NCI-H748 treated with DMSO at 0.1 percent for 48 hours (cell line): ENCODE measurements around the gene NLRP4.
"Not testable (repeated sequence)": the region's sequence is repeated elsewhere in the genome, so short reads cannot be mapped to it uniquely, and the experiment has no call there.

Experiments
- DNase-seq: peaks from one replicate; lab custom pipeline; 2025; lab: John Stamatoyannopoulos, UW

NLRP4 gene

DNA sequence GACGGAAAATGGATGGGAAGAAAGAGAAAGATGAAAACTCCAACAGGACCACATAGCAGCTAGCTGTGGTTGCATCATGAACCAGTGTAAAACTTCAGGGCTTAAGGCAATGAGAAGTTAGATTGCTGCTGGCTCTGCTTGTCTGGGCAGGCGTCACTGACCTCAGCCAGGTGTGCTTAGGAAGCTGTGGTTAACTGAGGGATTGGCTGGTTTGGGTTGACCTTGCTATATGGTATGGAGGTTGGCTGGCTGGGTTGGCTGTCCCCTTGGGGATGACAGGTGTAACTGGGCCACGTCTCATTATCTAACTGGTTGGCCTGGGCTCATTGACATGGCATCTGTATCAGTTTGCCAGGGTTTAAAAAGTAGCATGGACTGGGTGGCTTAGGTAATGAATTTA lies 40.9 kb downstream of the NLRP4 start:
- DNase-seq, result no peak

GRCh38 chr19:55882626-55883025 lies 46.3 kb downstream of the NLRP4 start:
- no peak for DNase-seq

DNA sequence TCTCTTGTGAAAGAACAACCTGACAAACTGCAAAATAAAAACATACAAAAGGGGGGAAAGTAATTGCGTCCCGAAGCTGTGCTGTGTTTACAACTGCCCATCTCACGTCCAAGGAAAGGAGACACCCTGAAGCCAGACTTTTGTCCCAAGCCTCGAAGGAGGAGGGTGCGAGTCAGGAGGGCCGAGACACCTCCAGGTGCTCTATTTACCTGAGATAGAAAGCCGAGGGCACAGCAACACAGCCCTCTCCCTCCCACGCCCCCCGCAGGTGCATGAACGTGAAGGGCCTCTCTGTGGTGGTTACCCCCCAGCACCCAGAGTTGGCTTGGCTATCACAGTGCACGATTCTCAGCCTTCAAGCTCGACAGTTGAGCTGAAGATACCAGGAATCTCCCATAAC lies 62.6 kb downstream of the NLRP4 start:
- no peak for DNase-seq

GRCh38 chr19:55901369-55902079 lies 65.2 kb downstream of the NLRP4 start:
- no peak for DNase-seq

GRCh38 chr19:55902080-55902751 lies 65.9 kb downstream of the NLRP4 start:
- no peak for DNase-seq

GRCh38 chr19:55907286-55907685 lies 70.9 kb downstream of the NLRP4 start:
- no peak for DNase-seq

DNA sequence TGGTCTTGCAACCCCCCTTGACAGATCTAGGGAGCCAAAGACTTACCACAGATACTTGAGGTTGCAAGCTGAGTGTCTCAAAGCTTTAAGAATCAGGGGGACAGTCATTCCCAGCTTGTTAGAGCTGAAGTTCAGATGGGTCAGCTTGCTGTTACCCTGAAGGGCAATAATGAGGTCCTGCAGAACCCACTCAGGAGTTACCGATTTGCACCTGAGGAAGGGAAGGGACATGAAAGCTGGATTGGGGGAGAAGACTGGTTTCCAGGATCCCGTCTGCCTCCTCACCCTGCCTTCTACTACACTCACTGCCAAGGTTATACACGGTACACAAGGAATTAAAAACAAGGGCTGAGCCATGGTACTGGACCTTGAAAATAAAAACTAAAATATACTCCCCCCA lies 71.4 kb downstream of the NLRP4 start:
- no peak for DNase-seq

GRCh38 chr19:55909801-55910200 lies 73.5 kb downstream of the NLRP4 start:
- DNase-seq, result no peak

DNA sequence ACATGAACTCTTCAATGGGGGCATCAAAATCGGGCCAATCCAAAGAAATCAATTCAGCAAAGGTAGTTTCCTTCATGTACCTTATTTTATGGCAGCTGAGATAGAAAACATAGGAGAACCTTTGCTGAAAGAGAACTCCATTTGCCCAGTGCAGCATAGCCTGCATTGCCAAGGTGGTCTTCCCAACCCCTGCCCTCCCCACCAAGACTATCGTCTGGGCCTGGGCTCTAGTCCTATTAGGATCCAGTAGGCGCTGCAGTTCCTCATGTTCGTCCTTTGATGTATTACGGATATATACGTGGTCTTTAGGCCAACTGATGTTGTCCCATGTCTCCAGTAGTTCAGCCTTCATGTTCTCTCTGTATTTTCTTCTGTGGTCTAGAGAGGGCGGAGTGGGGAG lies 76.6 kb downstream of the NLRP4 start:
- no peak for DNase-seq

DNA sequence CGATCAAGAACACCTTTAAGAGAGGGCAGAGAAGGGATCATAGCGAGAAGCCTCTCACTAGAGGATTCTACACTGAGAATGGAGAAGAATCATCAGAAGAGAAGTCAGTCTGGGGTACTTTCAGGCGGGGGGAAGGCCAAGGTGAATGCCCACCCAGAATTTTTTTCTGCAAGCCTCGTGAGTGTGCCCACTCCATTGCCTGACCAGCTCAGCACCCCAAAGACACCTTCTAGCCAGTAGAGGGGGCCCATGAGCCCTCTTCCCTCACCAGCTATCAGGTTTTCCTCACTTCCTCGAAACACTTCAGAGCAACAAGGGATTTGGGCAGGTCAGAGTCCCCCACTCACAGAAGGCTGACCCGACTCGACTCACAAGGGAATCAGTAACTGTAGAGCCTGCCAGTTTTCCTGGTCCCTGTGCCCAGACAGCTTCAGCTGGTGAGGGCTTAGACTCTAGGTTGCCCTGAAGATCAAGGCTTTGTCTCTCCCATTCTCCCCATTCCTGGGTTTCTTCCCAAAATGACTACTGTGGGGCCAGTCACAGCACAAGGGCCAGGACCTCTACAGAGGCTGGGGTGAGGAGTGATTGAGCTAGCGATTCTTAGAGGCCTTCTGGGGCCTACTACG lies 77.4 kb downstream of the NLRP4 start:
- no peak for DNase-seq

- DNase-seq, result no peak
Observed at GRCh38 chr19:55923556-55923955, 87.2 kb downstream of the NLRP4 start.

GRCh38 chr19:55927991-55928390 lies 91.7 kb downstream of the NLRP4 start:
- DNase-seq, result no peak

GRCh38 chr19:55929258-55929657 lies 92.9 kb downstream of the NLRP4 start:
- DNase-seq, result not testable (repeated sequence)

DNA sequence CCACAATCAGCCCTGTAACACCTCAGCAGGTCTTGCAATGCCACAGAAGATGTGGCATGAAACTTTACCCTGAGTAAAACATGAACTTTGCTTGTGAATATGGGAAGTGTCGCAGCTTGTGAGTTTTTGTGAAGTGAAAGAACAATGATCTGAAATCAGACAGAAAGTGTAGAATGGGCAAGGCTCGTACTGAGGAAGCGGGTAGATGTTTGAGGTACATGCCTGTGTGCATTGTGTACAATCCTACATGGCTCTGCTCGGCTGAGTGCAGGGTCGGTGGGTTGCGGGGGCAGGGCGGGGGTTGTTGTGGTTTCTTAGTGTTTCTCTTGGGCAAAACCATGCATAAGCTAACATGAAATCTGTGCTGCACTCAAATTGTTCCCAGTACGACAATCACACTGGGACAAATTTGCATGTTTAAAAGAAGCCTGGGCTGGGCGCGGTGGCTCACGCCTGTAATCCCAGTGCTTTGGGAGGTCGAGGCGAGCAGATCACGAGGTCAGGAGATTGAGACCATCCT lies 94.7 kb downstream of the NLRP4 start:
- no peak for DNase-seq
